NCI-H1694 treated with DMSO at 0.1 percent for 48 hours (cell line): ENCODE measurements around the gene DHDDS.
"Not testable (repeated sequence)": the region's sequence is repeated elsewhere in the genome, so short reads cannot be mapped to it uniquely, and the experiment has no call there.

ENCODE experiments used
- DNase-seq: peaks from one replicate; lab custom pipeline; 2025; lab: John Stamatoyannopoulos, UW

Gene DHDDS, protein sequence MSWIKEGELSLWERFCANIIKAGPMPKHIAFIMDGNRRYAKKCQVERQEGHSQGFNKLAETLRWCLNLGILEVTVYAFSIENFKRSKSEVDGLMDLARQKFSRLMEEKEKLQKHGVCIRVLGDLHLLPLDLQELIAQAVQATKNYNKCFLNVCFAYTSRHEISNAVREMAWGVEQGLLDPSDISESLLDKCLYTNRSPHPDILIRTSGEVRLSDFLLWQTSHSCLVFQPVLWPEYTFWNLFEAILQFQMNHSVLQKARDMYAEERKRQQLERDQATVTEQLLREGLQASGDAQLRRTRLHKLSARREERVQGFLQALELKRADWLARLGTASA

GRCh38 chr1:26431979-26432695 is at the start of gene DHDDS:
DHDDS (plus strand) TSS chr1:26432321; CDS start chr1:26432946, 625 bp downstream.
- DNase-seq: peak; percentile 91

GRCh38 chr1:26384076-26384475 is 48.0 kb upstream of the DHDDS start:
- no peak for DNase-seq

GRCh38 chr1:26385063-26385462 is 47.1 kb upstream of the DHDDS start:
- DNase-seq: not testable (repeated sequence)

DNA sequence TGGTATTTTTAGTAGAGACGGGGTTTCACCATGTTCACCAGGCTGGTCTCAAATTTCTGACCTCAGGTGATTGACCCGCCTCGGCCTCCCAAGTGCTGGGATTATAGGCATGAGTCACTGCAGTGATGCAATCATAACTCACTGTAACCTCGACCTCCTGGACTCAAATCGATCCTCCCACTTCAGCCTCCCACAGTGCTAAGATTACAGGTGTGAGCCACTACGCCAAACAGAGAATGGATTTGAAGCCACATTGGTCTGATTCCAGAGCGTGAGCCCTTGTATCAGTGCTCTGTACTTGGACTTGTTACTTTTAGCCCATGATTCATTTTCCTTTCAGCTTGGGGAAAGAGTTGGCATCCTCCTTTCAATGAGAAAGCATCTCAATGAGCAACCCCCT is 44.7 kb upstream of the DHDDS start:
- DNase-seq: no peak

DNA sequence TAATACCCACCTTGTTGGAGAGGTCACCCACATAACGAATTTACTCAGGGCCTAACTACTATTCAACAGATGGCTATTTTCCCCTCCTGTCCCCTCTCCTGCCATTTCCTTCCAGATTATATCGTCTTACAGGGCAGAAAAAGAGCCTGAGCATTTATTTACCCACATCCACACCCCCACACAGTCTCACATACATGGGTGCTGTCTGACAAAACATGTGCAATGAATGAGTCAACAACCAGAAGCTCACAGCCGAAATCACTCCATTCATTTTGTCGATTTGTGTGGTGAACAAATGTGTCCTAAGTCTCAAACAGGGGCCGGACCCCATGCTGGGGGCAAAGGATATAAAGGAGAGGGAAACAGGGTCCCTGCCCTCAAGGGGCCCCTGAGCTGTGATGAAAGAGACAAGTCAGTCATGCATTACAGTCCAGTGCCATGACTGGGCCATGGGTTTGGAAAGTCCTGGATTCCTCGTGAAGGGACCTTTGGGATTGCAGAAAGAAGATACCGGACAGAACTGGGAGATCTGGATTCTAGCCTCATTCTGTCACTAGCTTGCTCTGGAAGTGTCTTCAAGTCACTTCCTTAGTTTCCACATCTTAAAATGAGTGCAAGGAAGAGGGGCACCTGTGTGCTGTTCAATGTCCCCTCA is 43.2 kb upstream of the DHDDS start:
- no peak for DNase-seq

- no peak for DNase-seq
These were observed 42.4 kb upstream of the DHDDS start for GRCh38 chr1:26389604-26390247.

- no peak for DNase-seq
These were observed 40.7 kb upstream of the DHDDS start for GRCh38 chr1:26391450-26391849.

- DNase-seq: no peak
These were observed 36.4 kb upstream of the DHDDS start for GRCh38 chr1:26395754-26396153.

DNA sequence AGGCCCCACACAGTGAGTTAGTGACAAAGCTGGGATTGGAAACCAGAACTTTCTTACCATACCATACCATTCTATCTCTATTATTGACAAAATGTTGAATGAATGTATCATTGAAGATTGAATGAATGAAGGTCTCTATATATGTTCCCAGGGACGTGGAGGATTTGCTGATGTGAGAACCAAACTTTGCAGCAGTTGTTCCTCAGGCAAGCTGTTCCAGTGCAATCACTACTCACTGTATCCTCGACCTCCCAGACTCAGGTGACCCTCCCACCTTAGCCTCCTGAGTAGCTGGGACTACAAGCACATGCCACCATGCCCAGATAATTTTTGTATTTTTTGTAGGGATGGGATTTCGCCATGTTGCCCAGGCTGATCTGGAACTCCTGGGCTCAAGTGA is 33.1 kb upstream of the DHDDS start:
- no peak for DNase-seq

GRCh38 chr1:26401891-26402290 is 30.2 kb upstream of the DHDDS start:
- DNase-seq: no peak

DNA sequence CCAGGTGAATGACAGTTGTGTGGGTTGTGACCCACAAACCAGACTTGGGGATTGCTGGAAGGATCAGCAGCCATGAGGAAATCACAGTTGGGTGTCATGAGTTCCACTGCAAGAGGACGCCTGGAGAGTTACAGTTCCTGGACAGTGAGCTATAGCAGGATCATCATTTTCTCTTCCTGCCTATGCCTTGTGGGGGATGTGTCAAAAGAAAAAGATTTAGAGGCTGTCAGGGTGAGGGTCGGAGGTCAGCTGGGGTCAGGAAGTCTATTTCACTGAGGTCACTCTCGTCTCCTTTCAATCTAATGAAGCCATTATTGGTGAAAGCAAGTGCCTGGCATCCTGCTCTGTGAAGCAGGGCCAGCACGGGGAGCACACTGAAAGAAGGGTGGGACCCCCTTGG is 28.5 kb upstream of the DHDDS start:
- DNase-seq: no peak

DNA sequence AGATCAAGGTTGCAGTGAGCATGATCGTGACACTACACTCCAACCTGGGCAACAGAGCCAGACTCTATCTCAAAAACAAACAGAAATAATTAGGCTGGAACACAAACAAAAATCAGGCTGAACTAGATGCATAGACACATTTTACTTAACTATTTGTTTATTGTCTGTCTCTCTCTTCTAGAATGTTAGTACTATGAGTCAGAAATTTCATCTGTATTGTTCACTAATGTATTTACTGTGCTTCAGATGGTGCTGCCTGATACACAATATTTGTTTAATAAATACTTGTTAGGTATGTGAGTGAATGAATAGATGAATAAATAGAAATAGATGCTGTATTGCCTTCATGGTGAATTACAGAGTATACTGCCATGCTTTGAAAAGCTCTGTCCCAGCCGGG is 27.5 kb upstream of the DHDDS start:
- DNase-seq: no peak

DNA sequence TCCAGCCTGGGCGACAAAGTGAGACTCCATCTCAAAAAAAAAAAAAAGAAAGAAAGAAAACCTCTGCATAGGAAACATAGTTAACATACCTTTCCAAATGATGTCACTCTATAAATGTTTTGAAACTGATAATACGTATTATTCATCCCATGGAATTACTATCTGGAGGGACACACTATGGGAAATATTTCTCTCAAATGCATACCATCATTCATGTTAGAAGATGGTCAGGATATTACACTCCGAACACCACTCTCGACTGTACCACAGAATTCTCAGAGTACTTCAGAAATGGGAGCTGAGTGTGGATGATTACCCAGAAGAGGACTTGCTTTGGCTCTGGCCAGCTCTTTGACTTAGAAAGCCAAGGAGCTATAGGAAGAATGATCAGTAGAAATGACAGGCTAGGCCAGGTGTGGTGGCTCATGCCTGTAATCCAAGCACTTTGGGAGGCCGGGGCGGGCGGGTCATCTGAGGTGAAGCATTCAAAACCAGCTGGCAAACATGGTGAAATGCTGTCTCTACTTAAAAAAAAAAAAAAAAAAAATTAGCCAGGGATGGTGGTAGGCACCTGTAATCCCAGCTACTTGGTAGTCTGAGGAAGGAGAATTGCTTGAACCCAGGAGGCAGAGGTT is 26.7 kb upstream of the DHDDS start:
- no peak for DNase-seq

DNA sequence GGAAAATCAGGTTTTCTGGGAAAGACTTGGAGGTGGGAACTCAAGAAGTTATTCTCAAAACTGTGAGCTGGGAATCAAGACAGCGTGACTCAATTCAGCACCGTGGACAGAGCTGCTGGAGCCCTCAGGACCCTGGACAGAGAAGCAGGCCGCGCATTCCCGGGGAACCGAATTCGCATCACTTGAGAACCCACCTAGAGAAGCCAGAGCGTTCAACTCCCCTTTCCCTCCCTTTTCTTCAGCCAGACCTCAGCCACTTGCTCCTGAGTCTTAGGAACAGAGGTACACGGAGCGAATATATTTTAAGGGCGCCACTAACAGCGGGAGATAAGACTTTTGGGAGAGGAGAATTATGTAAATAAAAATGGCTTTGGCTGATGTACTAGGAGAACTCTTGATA is 23.5 kb upstream of the DHDDS start:
- DNase-seq: no peak

GRCh38 chr1:26409191-26409807 is 22.8 kb upstream of the DHDDS start:
- no peak for DNase-seq

DNA sequence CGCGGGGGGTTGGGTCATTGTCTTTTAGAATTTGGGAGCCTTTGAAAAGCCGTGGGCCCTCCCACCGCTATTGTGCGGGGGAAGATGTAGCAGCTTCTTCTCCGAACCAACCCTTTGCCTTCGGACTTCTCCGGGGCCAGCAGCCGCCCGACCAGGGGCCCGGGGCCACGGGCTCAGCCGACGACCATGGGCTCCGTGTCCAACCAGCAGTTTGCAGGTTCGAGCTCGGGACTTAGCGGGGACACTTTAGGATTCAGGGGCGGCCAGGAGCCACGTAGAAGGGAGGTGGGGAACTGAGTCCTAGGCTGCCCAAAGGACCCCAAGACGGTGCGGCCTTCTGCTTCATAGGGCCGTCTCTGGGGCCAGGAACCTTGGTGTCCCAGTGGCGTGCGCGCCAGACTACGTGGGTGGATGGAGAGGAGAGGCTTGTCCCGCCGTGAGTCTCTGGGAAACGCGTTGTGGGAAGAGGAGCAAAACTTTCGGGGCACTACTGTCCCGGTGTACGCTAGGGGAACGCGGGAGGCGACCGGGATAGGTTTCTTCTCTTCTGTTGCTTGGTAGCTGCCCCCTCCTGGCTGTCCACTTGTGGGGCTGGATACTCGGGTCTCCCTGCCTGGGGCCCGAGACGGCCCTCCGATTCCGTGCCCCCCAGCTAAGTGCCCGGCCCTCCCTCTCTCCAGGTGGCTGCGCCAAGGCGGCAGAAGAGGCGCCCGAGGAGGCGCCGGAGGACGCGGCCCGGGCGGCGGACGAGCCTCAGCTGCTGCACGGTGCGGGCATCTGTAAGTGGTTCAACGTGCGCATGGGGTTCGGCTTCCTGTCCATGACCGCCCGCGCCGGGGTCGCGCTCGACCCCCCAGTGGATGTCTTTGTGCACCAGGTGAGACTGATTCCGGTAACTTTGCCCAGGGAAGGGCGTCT is 21.2 kb upstream of the DHDDS start, which contains the start of gene LIN28A:
Gene LIN28A (plus strand): TSS at position 112 of the 918 bp plus-strand sequence. CDS start 75 bp downstream, at position 187.
- no peak for DNase-seq

GRCh38 chr1:26411624-26412074 is 20.5 kb upstream of the DHDDS start:
- no peak for DNase-seq

DNA sequence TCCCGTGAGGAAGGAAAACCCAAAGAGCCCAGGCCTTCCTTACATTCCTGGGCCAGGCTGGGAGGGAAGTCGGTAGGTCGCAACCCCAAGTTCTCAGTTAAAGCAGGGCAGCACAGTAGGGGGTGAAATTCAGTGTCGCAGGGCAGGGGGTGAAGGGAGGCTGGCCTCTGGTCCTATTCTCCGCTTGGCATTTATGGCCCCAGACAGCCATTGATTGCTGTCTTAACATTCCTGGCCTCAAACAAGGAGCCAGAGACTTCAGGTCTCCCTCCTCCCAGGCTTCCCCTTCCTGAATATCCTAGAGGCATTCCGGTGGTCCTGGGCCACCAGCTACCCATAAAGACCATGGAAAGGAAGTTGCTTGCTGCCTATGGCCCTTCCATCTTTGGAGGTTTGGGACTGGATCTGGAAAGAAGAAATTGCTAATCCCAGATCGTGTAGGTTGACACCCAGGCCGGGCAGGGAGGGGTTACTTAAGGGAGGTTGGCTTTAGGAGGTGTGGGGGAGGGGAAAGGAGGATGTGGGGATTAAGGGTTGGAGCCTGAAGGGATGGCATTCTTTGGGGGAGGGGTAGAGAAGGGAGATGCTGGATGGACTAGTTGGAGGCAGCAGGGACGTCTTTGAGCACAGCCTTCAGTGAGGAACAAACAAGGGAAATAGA is 19.8 kb upstream of the DHDDS start:
- DNase-seq: no peak

- no peak for DNase-seq
These were observed 19.1 kb upstream of the DHDDS start for GRCh38 chr1:26413031-26413430.
